Fibroblast of skin of back (primary cell): Measurements from ENCODE around the gene ELK3. TPM values are rescaled to one million over a fixed set of nuclear protein-coding genes. Genes with fewer than 3 reads are reported as not detected.

Experiments
- DNase-seq: peaks from one replicate; pipeline ENCODE4 v3.0.0-alpha.2; 2013
- polyA plus RNA-seq, 2 experiments: library from polyadenylated mRNA; unstranded; fragments of 120-200 nt; gene quantifications; one replicate each; pipeline ENCODE4 v1.2.1, GENCODE V29; 2013; ENCODE audit not compliant: insufficient read length in 2 of 2

ELK3 gene
- polyA plus RNA-seq (2013, experiment 1 of 2; ENCODE audit: insufficient read length), result 58.0 TPM
- polyA plus RNA-seq (2013, experiment 2 of 2; ENCODE audit: insufficient read length), result 32.0 TPM

DNA sequence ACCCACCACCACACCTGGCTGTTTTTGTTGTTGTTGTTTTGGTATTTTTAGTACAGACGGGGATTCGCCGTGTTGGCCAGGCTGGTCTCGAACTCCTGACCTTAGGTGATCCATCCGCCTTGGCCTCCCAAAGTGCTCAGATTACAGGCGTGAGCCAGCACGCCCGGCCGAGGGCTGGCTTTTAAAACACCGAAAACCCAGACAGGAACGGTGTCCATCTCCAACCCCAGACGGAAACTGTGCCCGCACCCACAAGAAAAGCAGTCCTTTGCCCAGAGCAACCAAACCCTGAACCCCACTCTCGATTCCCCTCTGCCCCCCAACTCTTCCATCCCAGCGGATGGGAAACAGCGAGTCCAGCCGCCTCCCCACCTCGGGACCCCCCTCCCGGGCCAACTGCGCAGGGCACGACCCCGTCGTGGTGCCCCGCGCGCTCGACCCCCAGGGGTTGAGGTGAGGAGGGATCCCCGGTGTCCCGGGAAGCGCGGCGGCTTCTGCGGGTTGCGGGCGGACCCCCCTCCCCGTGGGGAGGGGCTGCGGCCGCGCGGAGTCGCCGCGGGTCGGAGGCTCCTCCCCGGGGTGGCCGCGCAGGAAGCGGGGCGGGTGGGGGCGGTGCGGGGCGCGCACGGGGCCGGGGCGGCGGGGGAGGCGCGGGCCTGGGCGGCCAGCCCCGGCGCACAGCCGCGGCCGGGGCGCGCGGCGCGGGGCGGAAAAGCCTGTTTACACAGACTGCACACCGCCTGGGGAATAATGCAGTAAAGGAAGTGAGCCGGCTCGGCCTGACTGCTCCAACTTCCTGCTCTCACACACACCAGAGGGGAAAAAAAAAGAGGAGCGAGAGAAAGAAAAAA is at the start of gene ELK3:
Gene ELK3 (plus strand): TSS at position 651 of the 851 bp plus-strand sequence.
- DNase-seq, result peak; percentile 78

DNA sequence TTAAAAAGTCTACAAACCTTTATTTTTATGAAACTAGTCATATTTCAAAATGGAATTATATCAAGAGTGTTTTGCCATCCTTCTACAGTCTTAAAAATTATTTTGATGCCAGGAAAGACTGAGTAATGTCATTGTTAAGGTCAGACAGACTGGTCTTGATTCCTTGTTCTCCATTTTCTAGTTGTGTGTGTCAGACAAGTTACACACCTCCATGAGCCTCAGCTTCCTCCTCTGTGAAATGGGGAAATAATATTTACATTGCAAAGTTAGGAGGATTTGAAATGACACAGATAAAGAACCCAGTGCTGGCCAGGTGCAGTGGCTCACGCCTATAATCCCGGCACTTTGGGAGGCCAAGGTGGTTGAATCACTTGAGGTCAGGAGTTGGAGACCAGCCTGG is 47.4 kb upstream of the ELK3 start:
- no peak for DNase-seq

- DNase-seq, result no peak
Measured at GRCh38 chr12:96150442-96150841, 43.7 kb upstream of the ELK3 start.

DNA sequence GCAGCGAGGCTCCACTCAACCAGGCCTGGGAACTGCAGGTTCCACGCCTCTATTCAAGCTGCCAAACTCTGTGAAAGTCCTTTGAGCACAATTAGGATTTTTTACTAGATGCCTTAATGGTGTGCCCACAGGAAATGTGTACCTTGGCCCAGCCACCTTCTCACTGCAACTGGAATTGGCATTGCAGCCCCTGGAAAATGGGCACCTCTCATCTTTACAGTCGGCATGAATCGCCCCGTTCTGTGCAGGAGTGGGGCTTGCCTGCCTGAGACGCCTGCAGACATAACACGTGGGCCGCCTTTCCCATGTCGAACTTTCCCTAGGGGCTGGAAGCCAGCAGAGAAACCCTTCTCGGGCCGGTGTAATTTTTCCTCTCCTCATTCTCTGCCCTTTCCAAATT is 42.0 kb upstream of the ELK3 start:
- no peak for DNase-seq

DNA sequence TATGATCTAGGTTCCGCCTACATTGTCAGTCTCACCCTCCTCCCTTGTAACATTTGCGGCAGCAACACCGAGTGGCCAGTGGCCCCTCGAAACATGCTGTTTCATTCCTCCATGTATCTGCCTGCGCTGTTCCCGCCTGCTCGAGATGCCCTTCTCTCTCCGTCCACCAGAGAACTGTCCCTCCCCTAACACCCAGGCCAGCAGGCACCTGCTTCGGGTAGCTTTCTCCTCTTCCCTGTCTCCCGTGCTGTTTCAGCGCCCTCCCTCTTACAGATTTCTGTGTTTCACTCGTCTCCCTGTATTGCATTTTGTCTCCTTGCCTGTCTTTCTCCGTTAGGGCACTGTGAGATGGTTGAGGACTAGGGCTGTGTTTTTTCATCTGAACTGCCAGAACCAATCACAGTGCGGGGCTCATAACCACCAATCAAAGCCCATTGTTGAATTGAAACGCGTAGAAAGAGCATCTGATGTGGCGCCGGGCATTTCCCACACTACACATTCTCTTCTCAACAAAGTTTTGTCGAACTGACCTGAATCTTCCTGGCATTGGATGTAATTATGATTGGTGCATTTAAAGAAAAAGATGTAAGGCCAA is 40.9 kb upstream of the ELK3 start:
- DNase-seq, result no peak

DNA sequence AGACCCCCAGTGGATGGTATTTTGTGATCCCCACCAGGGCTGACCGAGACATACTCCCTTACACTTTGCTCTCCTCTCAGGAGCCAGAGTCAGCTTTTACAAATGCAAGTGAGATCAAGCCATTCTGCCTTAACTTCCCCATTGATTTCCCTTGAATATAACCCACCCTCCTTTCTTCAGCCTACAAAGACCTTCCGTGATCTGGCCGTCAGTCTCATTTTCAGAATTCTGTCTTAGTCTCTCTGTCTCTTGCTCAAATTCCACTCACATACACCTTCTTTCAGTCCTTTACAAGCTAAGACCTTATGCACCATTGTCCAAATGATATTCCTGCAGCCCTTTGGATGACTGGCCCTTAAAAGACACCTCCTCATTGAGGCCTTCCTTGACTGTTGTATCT is 39.0 kb upstream of the ELK3 start:
- no peak for DNase-seq

DNA sequence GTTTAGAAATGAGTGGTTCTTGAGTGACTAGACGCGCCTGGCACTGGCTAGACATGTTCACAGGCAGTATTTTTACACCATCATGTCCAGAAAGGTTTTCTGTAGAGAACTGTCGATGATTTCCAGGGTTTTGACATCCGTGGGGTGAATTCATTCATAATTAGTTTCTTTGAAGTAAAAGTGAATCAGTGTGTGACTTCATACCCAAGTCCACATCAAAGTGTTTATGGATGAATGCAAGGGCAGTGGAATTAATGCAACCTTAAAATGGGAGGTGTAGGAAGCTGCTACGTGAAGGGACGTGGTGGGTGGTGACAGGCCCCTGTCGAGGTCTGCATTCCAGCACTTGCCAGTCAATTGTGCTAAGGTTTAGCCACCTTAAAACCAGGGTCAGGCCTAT is 38.4 kb upstream of the ELK3 start:
- no peak for DNase-seq

GRCh38 chr12:96156211-96156610 is 38.0 kb upstream of the ELK3 start:
- no peak for DNase-seq

DNA sequence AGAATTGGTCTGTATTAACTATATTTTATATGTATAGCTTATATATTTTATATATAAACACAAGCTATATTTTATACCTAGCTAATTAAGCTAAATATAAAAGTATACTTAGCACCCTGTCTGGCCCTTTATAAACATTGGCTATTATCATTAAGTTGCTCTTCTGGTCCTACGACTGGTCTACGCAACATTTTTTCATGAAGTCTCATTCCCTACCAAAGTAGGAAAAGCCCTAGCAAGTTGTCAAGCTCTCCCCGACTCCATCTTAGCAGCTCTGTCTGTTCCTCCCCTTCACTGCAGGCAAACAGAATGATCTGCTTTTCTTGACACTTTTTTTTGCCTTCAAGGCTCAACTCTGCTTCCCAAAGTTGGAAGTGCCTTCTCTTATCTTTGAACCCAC is 36.7 kb upstream of the ELK3 start:
- DNase-seq, result no peak

GRCh38 chr12:96164951-96165811 is 29.0 kb upstream of the ELK3 start:
- no peak for DNase-seq

DNA sequence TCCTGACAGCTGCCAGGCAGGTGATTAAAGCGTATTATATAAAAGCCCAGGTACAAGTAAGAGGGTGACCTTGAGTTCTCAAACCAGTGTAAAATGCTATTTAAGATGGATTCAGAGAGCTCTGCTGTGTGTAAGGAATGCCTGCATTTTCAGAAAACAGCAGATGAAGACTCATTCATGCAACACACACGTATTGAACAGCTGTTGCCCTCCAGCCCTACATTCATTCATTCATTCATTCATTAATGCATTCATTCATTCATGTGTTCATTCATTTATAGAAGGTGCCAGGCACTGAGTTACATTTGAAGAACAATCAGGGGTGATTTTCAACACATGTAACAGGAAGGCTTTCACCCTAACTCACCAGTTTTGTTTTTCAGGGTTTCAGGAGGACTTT is 27.4 kb upstream of the ELK3 start:
- no peak for DNase-seq

- no peak for DNase-seq
Measured at GRCh38 chr12:96167492-96167891, 26.7 kb upstream of the ELK3 start.

DNA sequence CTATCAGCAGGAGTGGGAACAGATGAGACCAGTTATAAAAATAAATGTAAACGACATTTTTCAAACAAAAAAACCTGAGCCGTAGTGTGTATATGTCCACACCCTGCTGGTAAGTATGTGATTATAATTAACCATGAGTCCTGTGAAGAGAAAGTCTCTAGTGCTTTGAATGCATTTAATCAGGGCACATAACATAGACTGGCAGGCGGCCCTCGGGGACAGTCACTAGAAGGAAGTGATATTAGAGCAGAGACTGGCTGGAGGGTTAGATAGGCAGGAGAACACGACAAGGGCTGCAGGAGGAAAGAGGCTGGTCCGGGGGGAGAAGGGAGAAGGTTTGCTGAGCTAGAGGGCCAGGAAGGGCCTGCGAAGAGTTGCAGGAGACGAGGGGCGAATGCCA is 23.8 kb upstream of the ELK3 start:
- no peak for DNase-seq

- no peak for DNase-seq
Measured at GRCh38 chr12:96170762-96171161, 23.4 kb upstream of the ELK3 start.

DNA sequence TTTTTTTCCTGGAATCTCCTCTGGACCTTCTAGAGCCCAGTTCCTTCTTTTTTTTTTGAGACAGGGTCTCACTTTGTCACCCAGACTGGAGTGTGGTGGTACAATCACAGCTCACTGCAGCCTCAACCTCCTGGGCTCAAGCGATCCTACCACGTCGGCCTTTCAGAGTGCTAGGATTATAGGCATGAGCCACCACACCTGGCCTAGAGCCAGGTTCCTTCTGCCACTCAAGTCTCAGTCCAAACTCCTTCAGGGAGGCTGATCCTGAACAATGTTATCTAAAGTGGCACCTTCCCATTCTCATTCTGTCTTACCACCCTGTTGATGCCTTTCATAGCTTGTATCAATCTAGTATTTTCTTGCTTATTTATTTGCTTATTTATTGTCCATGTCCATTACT is 22.3 kb upstream of the ELK3 start:
- no peak for DNase-seq

DNA sequence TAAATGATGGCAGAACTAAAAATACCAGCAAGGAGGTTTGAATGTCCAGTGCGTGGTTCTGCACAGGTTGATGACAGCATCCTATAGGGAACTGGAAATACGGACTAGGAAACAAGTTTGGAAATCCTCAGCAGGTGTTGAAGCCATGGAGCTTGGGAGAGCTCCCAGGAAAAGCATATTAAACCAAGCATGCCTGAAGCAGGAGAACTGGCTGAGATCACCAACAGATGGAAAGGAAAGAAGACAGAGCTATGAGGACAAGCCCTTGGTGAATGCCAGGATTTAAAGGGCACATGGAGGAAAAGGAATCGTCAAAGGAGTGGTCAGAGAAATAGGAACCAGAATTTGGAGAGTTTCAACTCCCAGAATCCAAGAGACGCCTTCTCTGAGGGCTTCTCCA is 21.2 kb upstream of the ELK3 start:
- DNase-seq, result no peak

GRCh38 chr12:96176575-96176974 is 17.6 kb upstream of the ELK3 start:
- DNase-seq, result no peak

DNA sequence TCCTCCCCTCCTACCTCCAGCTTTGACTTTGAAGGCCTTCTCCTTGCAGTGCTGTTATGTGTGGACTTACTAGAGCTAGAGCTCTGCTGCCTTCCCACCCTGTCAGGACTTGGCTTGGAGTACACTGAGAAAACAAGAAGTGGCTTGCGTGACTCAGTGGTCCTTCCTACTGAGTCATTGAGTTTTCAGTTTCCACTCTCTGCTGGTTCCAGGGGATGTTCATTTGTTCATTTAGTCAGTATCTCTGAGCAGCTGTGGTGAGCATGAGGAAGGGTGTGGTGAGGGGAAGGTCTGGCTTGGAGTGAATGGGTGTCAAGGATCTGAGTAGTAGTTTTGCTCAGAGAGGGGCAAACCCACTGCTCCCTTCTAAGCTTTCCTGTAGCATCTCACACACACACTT is 17.2 kb upstream of the ELK3 start:
- DNase-seq, result peak; percentile 79

DNA sequence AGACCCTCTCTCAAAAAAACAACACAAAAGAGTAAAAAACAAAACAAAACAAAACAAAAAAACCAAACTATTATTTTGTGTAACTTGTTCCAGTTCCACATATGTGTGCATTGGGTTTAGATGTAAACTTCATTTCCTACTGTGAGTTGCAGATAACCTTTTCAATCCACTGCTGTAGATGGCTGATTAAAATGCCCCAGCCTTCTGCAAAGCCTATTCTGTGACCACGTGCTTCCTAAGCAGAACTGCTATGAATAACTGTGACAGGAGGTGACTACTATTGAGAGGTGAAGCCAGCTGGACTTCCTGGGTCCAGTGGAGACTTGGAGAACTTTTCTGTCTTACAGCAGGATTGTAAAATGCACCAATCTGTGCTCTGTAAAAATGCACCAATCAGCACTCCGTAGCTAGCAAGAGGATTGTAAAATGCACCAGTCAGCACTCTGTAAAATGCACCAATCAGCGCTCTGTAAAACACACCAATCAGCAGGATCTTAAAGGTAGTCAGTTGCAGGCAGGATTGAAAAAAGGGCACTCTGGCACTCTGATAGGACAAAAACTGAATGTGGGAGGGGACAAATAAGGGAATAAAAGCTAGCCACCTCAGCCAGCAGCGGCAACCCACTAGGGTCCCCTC is 10.3 kb upstream of the ELK3 start:
- DNase-seq, result no peak

- no peak for DNase-seq
Measured at GRCh38 chr12:96185914-96186313, 8.3 kb upstream of the ELK3 start.

GRCh38 chr12:96186607-96187301 is 7.4 kb upstream of the ELK3 start:
- no peak for DNase-seq

DNA sequence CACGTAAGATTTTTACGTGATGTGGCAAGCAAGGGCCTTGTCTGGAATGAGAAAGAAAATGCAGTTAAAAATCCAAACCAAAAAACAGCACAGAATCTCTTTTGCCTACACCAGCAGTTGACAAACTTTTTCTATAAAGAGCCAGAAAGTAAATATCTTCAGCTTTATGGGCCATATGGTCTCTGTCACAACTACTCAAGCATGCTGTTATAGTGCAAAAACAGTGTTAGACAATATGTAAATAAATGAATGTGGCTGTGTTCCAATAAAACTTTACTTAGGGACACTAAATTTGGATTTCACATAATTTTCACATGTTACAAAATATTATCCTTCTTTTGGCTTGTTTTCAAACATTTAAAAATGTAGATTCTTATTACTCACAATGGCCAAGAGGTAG is 6.2 kb upstream of the ELK3 start:
- no peak for DNase-seq
